ENCODE results near the gene TOMM6.

Gene TOMM6

GRCh38 chr6:41824571-41825569 lies 37.4 kb downstream of the TOMM6 start:
- DNase-seq: no peak

- no peak for DNase-seq
These were observed 39.0 kb downstream of the TOMM6 start for GRCh38 chr6:41826343-41827022.

- DNase-seq: no peak
These were observed 44.8 kb downstream of the TOMM6 start for GRCh38 chr6:41832263-41832662.

GRCh38 chr6:41836022-41836659 lies 48.6 kb downstream of the TOMM6 start:
- DNase-seq: no peak

GRCh38 chr6:41836660-41837052 lies 49.2 kb downstream of the TOMM6 start:
- DNase-seq: no peak
